ENCODE results near the gene SCUBE1.

The SCUBE1 gene

GRCh38 chr22:43326331-43327156 lies 16.6 kb downstream of the SCUBE1 start:
- no peak for DNase-seq (ENCODE audit: low spot score)

GRCh38 chr22:43325176-43325575 lies 18.0 kb downstream of the SCUBE1 start:
- no peak for DNase-seq (ENCODE audit: low spot score)

GRCh38 chr22:43320943-43321900 lies 21.9 kb downstream of the SCUBE1 start:
- DNase-seq (ENCODE audit: low spot score): no peak

DNA sequence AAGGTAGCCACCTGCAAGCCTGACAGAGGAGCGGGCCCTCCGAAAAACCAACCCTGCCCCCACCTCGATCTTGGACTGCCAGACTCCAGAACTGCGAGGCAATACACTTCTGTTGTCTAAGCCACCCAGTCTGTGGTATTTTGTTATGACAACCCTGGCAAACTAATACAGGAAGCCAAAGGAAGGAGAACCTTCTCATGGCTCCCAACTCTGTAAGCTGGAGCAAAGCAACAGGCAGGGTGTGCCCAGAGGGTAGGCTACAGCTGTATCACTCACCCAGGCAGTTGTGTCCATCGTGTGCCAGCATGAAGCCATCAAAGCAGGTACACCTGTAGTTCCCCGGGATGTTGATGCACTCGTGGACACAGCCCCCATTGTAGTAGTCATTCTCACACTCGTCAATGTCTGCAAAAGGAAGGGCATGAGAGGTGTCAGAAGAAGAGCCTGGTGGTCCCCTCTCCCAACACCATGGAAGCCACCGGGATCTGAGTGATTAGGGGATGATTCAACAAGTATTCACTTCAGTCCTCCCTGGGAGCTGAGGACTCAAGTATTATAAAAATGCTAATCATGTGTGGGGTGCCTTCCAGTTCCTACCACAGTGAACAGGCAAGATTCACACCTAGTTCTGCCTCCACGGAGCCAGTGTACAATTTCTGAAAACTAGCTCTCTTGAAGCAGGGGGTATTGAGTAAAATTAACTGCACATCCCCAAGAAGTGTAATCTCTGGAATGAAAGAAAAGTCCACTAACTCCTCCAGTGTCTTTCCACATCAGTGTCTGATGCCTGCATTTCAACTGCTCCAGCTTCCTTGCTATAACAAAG lies 23.3 kb downstream of the SCUBE1 start:
- no peak for DNase-seq (ENCODE audit: low spot score)

GRCh38 chr22:43317239-43317638 lies 25.9 kb downstream of the SCUBE1 start:
- no peak for DNase-seq (ENCODE audit: low spot score)

GRCh38 chr22:43315687-43316217 lies 27.4 kb downstream of the SCUBE1 start:
- no peak for DNase-seq (ENCODE audit: low spot score)

- DNase-seq (ENCODE audit: low spot score): no peak
Measured at GRCh38 chr22:43314611-43315010, 28.6 kb downstream of the SCUBE1 start.

DNA sequence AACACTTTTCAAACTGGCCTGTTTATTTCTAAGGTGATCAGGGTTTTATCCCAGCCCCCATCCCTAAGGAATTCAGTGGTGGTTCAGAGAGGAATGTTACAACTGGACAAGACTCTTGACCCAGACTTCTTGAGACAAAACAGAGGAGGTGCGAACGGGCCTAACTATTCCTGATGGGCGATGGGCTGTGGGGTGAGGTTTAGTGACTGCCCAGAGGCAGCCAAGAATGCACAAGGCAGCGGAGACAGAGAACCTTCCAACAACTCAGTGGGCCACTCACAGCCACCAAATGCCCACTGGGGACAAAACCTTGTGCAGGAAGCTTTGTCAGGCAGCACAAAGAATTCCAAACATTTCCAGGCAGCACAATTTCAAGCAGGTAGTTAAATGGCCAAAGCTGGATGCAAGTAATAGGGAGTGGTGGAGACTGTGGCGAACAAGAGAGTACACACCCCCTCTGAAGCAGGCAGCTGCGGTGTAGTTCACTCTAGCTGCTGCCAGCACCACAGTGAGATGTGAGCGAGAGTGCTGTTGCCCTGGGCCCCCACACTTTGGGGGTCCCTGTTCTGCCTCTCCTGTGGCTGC lies 29.2 kb downstream of the SCUBE1 start:
- no peak for DNase-seq (ENCODE audit: low spot score)

DNA sequence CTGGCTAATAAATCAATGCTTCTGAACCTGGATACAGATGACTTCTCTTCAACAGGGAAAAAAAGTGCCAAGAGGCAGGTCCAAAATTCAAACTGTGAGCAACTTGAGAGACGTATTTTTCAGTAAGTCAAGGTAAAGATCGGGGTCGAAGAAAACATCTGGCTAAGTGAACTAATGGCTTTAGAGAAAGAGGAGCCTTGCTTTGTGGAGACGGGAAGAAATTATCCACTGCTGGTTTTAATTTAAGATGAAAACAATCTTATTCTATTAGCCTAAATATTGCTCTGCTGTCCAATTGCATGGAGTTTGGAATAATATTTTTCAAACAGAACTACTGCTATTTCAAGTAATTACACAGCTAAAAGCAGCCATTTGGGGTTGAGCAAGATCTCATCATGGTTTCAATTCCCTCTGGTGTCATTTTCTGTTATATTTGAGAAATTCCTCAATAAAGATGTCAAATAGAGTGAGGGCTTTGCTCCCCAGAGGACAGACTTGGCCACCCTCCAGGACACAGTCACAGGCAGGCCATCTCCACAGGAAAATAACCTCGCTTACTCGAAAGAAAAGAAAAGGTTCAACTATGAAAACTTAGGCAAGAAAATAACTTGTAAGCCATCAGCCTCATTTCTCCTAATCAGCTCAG lies 29.8 kb downstream of the SCUBE1 start:
- DNase-seq (ENCODE audit: low spot score): no peak

- no peak for DNase-seq (ENCODE audit: low spot score)
Measured at GRCh38 chr22:43312608-43313007, 30.6 kb downstream of the SCUBE1 start.

GRCh38 chr22:43310798-43311197 lies 32.4 kb downstream of the SCUBE1 start:
- DNase-seq (ENCODE audit: low spot score): no peak

DNA sequence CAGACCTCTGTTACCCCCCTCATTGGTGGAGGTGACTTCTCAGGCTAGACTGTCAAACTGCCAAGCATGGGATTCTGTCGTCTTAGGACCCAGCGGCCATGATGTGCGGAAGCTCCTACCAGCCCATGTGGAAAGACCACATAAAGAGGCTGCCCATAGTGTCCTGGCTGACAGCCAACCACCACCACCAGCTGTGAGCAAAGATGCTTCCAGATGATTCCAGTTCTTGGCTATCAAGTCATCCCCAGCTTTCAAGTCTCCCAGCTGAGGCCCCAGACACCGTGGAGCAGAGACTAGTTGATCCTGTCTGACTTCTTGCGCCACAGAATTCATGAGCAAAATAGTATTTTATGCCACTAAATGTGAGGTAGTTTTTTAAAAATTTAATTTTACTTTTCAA lies 32.9 kb downstream of the SCUBE1 start:
- no peak for DNase-seq (ENCODE audit: low spot score)

GRCh38 chr22:43308836-43309235 lies 34.3 kb downstream of the SCUBE1 start:
- no peak for DNase-seq (ENCODE audit: low spot score)

DNA sequence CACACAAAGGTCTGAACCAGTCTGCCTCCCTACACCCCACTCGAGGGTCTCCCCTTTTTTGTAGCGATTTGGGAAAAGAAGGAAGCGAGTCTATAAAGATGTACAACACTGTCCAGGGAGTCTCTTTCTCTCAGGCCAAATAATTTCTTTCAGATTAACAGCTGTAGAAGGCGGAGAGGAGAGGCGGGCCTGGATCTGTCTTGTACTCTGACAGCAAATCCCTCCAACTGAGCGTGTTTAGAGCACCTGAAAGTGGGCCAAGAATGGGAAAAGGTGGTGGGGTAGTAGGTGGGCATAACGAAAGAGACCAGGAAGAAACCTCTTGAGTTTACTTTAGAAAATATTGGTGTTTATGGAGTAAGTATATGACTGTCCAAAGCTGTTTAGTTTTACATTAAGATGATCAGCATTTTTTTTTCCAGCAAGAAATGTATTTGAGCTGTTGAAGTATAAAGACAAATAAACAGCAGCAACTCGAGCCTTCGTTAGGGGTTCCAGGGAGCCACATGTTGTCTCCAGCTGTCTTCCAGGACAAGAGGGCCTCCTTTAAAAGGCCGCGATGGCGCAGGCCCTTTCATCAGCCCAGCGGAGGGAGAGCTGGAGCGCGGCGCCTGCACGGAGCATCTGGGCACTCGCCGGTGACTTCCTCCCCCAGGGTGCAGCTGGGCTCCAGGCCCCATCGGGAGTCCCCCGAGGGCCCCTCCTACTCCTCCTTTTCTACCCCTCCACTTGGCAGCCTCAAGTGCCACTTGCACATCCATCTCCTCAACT lies 34.9 kb downstream of the SCUBE1 start:
- no peak for DNase-seq (ENCODE audit: low spot score)

DNA sequence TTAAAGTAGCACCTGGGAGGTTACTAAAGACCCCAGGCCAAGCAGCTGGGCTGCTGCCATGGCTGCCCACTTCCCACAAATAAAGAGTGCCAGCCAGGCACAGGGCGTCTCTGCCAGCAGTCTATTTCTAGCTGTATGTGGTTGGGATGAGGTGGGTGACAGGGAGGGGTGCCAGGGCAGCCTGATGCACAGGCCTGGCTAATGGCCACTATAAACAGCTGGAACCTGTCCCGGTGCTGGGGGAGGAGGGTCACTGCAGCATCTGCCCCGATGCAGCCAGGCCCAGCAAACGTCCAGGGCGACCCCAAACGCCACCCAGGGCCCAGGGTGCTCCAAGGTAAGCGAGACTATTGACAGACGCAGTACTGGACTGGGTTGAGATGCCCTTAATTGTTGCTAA lies 37.4 kb downstream of the SCUBE1 start:
- DNase-seq (ENCODE audit: low spot score): no peak

DNA sequence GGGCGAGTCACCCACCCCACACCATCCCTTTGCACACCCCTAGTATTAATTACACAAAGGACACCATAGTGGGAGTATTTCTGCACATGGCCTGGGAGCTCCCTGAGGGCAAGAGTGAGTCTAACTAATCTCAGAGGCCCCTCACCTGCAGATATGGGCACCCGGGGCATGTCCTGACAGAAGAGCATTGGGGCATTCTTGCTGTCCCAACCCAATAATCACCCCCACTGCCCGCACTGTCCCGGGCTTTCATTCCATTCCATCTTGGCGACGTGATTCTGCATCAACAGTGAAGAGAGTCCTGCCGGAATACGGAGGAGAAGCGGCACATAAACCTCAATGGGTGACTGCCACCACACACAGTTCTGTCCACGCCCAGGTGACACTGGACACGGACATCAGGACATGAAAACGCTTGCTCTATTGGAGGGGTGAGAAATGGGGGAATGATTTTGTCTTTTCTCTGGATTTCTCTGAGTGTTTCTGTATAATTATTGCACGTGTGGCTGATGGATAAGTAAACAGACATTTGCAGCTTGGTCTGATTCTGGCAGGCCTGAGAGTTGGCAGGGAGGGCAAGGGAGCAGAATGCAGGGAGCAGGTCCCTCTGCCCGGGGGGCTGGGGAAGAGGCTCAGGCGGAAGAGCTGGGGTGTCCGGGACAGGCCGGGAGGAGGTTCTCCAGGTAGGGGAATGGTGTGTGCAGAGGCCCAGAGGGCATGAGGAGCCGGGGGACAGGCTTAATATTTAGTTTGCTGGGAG lies 38.2 kb downstream of the SCUBE1 start:
- no peak for DNase-seq (ENCODE audit: low spot score)

GRCh38 chr22:43303751-43304150 lies 39.4 kb downstream of the SCUBE1 start:
- DNase-seq (ENCODE audit: low spot score): no peak

DNA sequence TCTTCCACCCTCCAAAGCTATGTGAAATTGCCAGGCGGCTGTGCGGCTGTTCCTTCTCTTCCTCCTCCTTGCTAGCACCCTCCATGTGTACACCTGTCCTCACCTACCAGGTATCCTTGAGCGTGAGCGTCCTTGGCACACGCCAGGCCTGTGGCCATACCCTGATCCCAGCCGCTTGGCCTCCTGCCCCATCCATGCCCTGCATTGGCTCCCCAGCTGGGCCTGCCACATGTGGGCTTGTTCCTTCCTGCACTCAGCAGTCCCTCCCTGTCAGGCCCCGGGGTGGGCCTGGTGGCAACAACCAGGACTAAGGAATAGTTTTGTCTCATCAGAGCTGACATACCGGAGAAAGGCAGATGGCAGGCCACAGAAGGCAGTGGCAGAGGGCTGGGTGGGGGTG lies 40.0 kb downstream of the SCUBE1 start:
- no peak for DNase-seq (ENCODE audit: low spot score)

DNA sequence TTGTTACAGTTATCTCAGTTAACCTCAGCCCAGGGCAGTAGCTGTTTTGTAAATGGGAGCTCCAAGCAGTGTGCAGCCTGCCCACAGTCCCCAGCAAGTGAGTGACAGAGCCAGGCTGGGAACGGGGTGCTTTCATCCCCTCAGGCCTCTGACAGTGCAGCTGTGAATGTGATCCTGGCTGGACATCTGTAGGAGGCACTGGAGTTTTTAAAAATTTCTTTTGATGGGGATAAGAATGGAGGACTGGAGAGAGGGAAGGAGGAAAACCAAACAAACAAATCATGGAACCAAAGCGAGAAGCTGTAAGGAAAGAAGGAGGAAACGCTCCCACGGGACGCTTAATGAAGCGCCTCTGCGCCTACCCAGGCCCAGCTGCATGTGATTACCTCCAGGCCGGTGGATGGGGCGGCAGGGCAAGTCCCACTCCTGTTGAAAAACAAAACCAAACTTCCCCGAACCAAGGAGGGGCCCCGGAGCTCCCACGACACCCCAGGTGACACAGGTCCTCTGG lies 40.6 kb downstream of the SCUBE1 start:
- no peak for DNase-seq (ENCODE audit: low spot score)
